OCI-M2 (cell line): ENCODE data around the gene GBA3.

Source experiments
- DNase-seq: peaks from one replicate; lab custom pipeline; 2025; ENCODE audit not compliant: unreplicated experiment; lab: John Stamatoyannopoulos, UW

The GBA3 gene

GRCh38 chr4:22692736-22693135 lies at the start of gene GBA3:
Gene GBA3 (plus strand): TSS chr4:22692937.
- no peak for DNase-seq

- DNase-seq, result no peak
Measured at GRCh38 chr4:22643952-22644351, 48.8 kb upstream of the GBA3 start.

DNA sequence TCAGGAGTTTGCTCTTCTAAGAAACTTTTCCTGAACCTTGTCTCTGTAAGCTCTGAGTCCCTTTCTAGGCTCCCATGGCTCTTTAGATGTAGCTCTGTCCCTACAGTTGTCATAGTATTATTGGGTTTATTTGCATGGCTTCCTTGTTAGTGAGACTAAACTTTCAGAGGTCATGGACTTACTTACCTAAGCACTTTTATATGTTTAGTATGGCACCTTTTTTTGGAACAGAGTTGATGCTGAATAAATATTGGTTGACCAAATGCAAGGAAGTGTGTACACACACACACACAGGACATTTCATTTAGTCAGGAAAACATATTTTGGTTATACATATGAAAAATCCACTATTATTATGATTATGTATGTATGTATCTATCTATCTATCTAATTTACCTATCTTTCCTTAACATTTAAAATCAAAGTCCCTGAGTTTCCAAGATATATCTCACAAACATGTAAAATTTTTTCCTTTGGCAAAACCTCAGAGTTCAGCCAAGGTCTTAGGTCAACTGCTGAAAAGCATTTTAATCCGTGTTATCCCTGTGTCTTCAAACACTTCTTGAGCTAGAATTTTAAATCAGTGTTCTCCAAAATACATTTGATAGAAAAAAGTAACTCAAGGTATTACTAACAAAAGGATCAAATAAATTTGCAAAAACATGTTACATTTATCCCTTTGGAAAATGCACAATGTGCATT lies 47.1 kb upstream of the GBA3 start:
- no peak for DNase-seq

GRCh38 chr4:22648996-22649395 lies 43.7 kb upstream of the GBA3 start:
- no peak for DNase-seq

DNA sequence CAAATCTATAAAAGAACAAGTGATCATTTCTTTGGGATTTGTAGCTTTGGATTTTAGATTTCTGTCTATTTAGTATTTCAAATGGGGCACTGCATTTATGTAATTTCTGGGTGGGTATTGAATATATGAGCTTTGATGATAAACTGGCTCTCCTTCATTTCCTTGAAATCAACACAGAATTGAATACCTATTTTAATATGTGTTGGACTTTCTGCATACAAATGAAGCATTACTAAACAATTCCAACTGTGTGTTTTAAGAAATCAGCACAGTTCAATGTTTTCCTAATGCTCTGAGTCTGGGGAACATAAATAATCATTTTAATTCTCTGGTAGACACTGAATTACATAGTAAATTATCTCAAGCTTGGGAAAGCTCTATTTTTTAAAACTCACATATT lies 42.0 kb upstream of the GBA3 start:
- DNase-seq, result no peak

DNA sequence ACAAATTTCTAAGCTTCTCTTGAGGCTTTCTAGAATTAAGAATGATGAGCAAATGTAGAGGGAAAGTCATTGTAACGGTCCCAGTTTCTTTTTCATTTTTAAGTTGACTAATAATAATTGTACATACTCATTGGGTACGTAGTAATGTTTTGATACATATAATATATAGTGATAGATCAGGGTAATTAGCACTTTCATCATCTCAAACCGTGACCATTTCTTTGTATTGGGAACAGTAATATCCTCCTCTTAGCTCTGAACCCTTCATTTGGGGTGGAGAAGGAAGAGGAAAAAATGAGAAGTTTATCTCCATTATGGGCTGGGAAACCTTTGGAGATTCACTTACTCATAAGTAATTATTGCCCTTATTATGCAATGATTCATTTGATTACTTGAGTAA lies 39.0 kb upstream of the GBA3 start:
- no peak for DNase-seq

DNA sequence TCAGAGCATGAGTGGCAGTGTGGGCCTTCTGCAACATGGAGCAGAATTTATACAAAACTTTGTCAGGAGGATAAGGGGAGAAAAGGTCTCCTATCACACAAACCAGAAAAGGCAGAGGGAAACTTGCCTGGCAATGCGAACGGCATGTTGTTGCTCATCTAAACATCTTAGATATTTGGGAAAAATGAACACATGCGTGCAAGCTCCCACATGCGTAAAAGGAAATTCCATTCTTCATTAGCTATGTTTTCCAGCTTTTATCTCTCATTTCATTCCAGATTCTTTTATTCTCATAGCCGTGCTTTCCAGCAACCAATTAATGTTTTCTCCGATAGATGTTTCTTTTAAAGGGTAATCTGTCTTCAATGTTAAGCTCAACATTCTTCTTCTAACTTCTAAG lies 31.3 kb upstream of the GBA3 start:
- DNase-seq, result no peak

GRCh38 chr4:22667332-22667940 lies 25.3 kb upstream of the GBA3 start:
- no peak for DNase-seq

DNA sequence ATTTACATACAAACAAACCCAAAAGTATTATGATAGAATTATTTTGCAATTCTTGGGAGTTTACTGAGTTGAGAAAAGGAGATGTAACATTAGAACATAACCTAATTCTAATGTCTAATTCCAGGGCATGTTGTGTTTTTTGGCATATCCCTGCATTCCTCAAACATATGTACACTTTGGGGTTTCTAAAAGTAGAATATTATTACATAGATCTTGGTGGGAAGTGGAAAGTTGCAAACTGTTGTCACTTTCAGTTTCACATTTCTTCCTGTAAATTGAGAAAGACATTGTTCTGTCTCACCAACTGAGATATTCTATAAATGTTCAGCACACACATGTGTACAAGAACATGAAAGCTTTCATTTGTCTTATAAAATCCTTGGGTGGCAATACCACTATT lies 24.4 kb upstream of the GBA3 start:
- DNase-seq, result no peak

- no peak for DNase-seq
Measured at GRCh38 chr4:22668702-22669101, 24.0 kb upstream of the GBA3 start.

- DNase-seq, result no peak
Measured at GRCh38 chr4:22670956-22671355, 21.8 kb upstream of the GBA3 start.

DNA sequence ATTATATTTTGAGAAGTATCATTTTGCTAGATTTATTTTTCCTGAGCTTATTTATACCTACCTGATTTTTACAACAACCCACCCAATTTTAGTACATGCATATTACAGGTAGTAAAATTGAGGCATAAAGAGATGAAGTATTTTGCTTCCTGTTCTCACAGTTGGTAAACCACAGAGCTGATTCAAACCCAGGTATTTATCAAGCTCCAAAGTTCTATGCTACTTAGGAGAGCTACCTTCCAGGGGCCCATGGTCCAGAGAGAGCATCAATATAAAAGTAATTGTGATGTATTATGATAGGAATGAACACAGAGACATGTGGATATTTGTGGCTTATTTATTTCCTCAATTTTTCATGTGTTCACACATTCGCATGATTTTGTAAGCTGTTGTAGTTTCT lies 20.2 kb upstream of the GBA3 start:
- DNase-seq, result no peak

DNA sequence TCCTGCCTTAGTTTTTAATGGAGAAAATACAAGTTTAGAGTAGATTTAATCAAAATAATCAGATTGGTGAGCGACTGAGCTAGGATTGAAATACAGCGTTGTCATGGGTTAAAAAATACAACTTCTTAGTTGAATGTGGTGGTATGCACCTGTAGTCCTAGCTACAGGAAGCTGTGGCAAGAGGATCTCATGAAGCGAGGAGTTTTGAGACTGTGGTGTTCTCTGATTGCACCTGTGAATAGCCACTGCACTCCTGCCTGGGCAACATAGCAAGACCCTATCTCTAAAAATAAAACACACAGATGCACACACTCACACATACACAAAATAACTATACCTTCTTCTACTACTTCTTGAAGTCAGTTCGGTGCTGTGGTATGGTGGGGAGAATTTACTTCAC lies 19.8 kb upstream of the GBA3 start:
- no peak for DNase-seq

DNA sequence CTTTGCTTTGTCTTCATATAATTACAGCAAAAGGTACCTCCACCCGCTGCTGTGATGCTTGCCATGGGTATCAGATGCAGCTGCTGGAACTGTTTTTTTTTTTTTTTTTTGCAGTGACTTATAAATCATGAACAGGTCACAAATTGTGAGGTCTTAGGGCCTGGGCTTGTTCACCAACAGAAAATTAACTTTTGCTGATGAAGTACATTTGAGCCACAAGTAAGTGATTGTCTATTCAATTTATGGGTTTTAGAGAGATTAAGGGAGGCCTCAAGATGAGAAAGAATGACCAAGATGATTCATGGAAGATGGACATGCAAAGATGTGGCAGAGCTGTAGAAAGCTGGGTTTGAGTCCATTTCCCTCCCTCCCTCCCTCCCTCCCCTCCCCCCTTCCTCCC lies 18.0 kb upstream of the GBA3 start:
- DNase-seq, result no peak

GRCh38 chr4:22676063-22676462 lies 16.7 kb upstream of the GBA3 start:
- DNase-seq, result no peak

DNA sequence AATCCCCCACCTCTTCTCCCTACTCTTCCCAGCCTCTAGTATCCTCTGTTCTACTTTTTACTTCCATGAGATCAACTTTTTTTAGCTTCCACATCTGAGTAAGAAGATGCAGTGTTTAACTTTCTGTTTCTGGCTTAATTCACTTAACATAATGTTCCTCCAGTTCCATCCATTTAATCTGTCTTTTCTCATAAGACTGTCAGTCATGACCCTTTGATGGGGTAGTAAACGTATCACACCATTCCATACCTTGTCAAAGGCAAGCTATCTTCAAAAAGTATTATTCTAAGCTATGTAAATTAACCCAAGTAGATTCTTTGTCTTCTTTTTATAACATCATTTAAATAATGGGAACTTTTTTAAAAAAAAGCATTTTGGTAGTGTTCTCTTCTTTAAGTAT lies 15.0 kb upstream of the GBA3 start:
- no peak for DNase-seq

DNA sequence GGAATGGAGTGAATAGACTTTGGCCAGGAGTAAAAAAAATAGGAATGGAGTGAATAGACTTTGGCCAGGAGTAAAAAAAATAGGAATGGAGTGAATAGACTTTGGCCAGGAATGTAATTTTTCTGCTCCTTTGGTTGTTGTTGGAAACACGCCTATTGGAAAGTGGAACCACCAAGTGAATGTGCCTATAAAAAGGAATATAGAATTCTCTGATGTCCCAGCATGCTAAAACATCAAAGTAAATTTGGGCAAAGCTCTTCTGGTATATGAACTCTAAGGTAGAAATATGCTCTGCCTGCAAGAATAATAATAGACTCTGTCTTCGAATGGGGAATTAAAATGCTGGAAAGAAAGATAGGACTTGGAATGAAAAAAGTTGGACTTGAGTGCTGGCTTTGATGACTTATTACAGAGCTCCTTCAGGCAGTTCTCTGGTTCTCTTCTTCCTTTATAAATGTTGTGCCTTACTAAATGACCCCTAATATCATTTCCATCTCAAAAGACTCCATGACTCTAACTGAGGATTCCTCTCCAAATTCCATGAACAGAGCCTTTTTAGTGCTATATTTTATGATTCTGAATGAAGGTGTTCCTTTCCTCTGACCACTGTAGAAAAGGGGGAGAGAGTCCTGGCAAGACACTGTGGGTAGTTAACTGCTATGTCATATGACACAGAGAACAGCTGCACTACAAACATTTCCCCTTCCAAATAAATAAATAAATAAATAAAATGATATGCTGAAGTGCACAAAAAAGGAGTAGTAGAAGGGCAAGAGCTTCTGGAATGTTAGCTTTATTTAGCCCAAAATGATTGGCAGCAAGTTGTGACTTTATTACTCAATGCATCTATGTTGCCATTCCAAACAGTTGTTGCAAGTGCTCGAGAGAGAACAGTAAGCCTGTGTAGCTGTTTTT lies 13.5 kb upstream of the GBA3 start:
- no peak for DNase-seq

DNA sequence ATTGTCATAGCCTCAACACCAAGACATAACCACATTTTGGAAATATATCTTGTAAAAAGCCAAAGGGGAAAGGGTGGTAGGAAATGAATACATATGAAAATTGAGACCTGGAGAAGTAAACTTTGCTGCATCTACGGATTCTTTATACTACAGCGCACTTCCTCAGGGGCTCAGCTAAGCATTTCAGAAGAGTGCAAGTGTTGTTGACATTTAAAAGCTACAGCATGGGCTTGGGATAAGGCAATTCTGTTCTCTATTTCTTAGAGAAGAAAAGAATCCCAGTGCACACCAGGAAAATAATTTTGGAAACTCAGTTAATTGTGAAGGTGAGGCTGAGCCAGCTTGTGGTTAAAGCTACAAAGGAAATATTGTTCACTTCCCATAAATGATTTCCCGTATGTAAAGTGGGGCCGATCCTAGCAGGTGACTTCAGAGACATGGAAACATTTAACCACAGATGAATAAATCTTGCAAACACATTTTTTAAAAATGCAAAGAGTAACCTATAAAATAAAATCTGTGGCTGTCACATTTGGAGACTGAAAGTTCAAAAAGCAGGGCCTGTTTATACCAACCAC lies 12.6 kb upstream of the GBA3 start:
- no peak for DNase-seq

- DNase-seq, result no peak
Measured at GRCh38 chr4:22683726-22684125, 9.0 kb upstream of the GBA3 start.

- DNase-seq, result no peak
Measured at GRCh38 chr4:22686141-22686540, 6.6 kb upstream of the GBA3 start.

DNA sequence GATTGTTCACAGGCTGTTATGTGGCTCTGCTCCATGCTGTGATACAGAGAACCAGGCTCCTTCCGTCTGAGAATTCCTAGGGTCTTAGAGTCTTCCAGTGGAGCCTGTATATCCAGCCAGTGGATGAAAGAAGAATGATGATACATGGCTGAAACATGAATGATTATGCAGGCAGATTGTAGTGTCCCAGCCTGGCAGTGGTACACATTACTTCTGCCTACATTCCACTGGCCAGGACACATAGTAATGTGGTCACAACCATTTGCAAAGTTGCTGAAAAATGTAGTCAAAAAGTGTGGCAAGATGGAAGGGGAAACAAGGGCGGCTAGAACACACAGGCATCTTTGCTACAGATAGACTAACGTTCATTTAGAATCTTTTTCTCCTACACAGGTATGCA lies 4.5 kb upstream of the GBA3 start:
- no peak for DNase-seq

- DNase-seq, result no peak
Measured at GRCh38 chr4:22689428-22689827, 3.3 kb upstream of the GBA3 start.
